Non-pigmented ciliary epithelial cell (primary cell): ENCODE results near the gene TMEM255B.

Experiments used
- DNase-seq: peaks from one replicate; pipeline ENCODE4 v3.0.0-alpha.2; 2010; ENCODE audit warnings: low read depth

The TMEM255B gene

GRCh38 chr13:113804017-113804702, 45.1 kb downstream of the TMEM255B start:
- no peak for DNase-seq

DNA sequence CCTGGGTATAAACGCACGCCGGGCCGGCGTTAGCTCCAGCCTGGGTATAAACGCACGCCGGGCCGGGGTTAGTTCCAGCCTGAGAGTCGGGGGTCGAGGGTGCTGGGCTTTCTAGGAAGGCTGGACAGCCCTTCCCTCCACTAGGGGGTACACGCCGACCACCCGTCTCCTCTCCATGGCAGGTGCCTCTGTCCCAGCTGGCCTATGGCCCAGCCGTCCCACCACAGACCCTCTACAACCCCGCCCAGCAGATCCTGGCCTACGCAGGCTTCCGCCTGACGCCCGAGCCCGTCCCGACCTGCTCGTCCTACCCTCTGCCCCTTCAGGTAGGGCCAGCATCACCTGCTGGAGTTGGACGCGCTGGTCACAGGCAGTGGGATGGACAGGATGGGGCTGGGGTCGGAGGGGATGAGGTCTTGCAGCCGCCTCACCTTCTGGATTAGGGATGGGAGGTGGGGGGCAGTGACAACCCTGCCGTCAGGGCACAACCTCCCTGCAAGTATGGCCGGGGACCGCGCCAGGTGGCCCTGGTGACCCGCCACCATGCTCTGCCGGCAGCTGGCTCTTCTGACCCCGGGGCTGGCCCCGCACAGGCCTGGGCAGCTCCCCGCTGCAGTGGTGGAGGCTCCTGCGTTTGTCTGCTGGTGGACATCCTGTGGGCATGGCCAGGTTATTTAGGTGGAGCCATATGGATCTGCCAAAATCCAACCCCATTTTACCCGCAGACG, 45.8 kb downstream of the TMEM255B start:
- DNase-seq, result no peak

- no peak for DNase-seq
Measured at GRCh38 chr13:113805431-113806103, 46.5 kb downstream of the TMEM255B start.

GRCh38 chr13:113806104-113806471, 47.1 kb downstream of the TMEM255B start:
- no peak for DNase-seq

DNA sequence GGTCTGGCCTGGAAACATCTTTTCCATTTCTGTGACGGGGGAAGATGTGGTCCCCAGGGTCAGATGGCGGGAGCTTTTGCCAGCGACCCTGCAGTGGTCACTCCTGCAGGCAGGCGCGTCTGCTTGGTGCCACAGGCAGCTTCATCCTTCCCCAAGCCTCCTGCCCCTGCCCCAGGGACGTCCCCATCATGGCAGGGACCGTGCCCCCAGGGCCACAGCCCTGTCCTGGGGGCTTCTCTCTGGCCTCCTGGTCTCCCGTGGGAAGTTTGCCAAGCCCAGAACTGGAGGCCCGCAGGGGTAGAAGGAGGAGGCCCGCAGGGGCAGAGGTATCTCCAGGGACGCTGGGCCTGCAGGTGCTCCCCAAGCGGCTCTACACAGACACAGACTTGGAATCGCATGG, 47.5 kb downstream of the TMEM255B start:
- no peak for DNase-seq

- DNase-seq, result no peak
Measured at GRCh38 chr13:113808058-113808834, 49.2 kb downstream of the TMEM255B start.

DNA sequence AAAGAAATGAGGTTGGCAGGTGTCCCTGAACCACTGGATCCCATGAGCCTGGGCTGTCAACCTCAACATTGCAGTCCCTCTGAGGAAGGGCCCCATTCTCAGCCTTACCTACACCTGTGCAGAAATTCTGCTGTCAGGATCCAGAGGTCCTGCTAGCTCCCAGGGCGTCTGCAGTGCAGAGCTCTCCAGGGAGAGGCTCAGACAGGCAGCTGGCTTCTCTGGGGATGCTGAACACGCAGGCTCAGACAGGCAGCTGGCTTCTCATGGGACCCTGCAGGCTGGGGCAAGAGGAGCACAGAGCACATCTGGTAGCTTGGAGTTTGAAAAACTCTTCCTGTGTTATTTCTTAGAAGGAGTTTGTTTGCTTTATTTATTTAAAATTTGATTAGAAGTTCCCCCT, 50.9 kb downstream of the TMEM255B start:
- DNase-seq, result no peak

DNA sequence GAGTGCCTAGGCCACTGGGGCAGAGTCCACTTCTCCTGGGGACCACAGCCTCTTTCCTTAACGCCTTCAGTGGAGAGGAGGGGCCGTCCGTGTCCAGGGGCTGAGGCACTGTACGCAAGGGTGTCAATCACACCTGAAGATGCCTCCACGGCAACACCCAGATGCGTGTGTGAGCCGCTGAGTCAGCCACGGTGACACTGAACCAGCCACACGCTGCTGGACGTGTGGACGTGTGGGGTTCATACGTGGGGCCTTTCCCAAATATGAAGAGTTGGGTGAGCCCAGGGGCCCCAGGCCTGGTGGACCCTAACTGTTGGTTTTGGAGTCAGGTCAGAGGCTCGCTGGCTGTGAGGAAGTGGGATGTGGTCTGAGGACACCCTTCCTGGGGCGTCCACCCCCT, 51.6 kb downstream of the TMEM255B start:
- no peak for DNase-seq

GRCh38 chr13:113811081-113811928, 52.3 kb downstream of the TMEM255B start:
- no peak for DNase-seq

DNA sequence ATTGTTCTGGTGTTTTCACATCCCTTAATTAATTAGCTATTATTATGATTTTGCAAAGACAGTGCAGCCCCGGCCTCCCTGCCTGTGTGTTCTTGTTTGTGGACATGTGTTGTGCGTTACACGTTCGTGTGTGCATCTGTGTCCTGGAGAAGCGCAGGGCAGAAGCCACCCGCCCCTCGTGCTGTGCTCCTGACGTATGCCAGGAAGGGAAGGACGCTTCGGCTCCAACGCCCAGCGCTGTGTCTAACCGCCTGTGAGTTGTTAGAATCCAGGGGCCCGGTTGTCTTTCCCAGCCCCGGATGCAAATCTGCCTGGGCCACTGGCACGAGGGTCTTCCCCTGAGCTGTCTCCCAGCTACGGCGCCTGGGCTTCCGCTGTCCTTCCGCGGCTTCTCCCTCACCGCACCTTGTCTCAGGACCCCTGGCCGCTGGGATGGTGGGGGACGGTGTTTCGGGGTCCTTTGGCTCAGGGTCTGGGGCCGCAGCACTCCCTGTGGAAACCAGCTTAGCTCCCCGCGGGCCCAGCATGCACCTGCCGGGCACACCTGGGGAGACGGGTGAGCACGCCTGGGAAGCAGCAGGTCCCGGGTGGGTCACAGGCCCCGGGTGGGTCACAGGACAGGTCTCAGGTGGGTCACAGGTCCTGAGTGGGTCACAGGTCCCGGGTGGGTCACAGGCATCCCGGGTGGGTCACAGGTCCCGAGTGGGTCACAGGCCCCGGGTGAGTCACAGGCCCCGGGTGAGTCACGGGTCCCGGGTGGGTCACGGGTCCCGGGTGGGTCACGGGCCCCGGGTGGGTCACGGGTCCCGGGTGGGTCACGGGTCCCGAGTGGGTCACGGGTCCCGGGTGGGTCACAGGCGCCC, 53.4 kb downstream of the TMEM255B start:
- no peak for DNase-seq

GRCh38 chr13:113813070-113813748, 54.2 kb downstream of the TMEM255B start:
- no peak for DNase-seq

GRCh38 chr13:113813749-113814434, 54.9 kb downstream of the TMEM255B start:
- no peak for DNase-seq

DNA sequence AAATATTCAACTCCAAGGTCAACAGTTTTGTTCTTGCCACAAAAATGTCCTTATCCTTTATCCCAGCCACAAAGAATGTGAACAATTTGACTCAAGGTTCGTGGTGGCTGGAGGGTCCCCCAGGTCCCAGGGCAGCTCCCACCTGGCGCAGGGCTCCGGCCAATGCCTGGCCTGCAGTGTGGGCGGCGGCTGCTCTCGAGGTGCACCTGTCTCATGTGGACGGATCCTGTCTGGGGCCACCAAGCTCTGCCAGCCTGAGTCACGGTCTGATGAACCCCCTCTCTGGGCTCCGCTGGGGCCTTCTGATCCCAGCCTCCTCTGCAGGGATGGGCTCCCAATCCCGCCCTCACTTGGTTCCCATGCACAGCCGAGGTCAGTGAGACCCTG, 55.4 kb downstream of the TMEM255B start:
- peak; percentile 34 for DNase-seq

- no peak for DNase-seq
Measured at GRCh38 chr13:113815151-113816058, 56.4 kb downstream of the TMEM255B start.

DNA sequence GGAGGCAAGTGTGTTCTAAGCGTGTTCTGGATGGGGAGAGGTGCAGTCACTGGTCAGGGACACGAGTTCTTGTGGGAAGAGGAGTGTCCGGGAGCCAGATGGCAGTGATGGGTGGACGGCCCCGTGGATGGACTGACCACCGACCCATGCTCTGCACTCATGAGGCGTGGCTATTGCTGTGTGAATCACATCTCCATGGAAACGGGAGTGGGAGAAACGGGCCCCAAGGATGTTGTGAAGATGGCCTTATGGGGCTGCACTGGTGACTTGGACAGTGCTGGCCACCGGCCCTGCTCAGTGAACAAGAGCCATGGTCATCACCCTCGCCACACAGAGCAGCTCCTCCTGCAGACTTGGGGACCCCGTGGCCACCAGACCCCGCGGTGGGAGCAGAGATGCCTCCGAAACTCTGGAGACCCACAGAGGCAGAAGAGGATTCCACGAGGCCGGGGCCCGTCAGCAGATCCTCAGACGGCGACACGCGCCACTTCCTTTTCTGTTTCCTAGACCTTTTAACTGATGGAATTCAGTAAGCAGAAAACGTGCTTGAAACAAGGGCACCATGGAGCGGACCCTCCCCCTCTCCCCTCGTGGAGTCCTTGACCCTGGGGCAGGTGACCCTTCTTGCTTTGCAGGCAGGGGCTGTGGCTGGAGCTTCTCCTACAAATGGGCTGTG, 57.4 kb downstream of the TMEM255B start:
- DNase-seq, result no peak

DNA sequence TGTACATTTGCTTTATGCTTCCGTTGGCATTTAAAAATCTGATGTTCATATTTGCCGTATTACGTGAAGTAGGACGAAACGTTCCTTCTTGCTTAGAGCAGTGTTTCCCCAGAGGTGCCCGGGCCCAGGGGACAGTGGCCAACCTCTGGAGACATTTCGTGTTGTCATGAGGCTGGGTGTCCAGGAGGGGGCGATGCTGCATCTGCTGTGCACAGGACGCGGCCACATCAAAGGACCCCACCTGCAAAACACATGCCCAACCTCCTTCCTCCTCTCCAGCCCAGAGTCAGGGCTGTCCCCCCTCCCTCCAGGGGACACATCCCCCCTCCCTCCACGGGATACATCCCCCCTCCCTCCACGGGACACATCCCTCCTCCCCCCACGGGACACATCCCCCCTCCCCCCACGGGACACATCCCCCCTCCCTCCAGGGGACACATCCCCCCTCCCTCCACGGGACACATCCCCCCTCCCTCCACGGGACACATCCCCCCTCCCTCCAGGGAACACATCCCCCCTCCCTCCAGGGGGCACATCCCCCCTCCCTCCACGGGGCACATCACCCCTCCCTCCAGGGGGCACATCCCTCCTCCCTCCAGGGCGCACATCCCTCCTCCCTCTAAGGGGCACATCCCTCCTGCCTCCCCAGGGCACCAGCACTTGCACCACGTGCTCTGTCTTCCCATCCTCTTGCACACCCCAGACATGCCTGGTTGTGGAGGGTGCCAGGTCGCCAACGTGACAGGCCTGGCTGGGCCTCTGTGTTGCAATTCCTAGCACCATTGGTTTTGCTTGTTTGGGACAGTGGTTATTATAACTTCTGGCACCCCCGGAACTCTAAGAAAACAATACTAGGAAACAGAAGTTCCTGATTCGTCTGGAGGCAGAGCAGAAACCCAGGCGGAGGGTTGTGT, 58.2 kb downstream of the TMEM255B start:
- peak; percentile 36 for DNase-seq
